ENCODE results near the gene MLST8. TPM values are rescaled to one million over a fixed set of nuclear protein-coding genes. Genes with fewer than 3 reads are reported as not detected.

Gene MLST8
- total RNA-seq, 1 experiment from 2014 or later: 53.1 TPM

GRCh38 chr16:2244926-2245795 is 39.9 kb downstream of the MLST8 start:
- H3K27me3 ChIP-seq (replicated peaks; ENCODE audit: control insufficient read depth, insufficient read depth, low read length): no peaks in the 10 kb centered on the region
- Mint-ChIP-seq H3K27me3 (ENCODE audit: insufficient read depth, unreplicated experiment) (no peaks in the 10 kb centered on the region), H3K27ac (ENCODE audit: unreplicated experiment) (no peak overlapping the region), H3K36me3 (ENCODE audit: insufficient read depth, unreplicated experiment) (peaks cover 72% of the 10 kb centered on the region), H3K4me3 (ENCODE audit: unreplicated experiment) (no peak overlapping the region), H3K4me1 (ENCODE audit: low read depth, unreplicated experiment) (no peaks in the 10 kb centered on the region), H3K9me3 (ENCODE audit: unreplicated experiment) (no peaks in the 10 kb centered on the region)
- H3K9me3 ChIP-seq: no peaks in the 10 kb centered on the region
- H3K36me3 ChIP-seq (ENCODE audit: control insufficient read depth, insufficient read depth, low read length): no peaks in the 10 kb centered on the region; the same call in none of the 2 replicates
- POLR2A ChIA-PET: no interaction called here
- intact Hi-C loops (cut with micrococcal nuclease; ENCODE audit: unreplicated experiment): no loop called here
- CTCF ChIA-PET: no interaction called here
- no TSS peak for BruUV-seq (replicated peaks)
- DNase-seq: no peak
- H3K4me1 ChIP-seq: no peaks in the 10 kb centered on the region
- no peak overlapping the region for H3K4me3 ChIP-seq (ENCODE audit: low read depth, low read length)
- TF ChIP-seq CTCF (IDR thresholded peaks at IDR 0.05; ENCODE audit: insufficient read depth in 1 of 2, low read depth in 1 of 2, low read length in 1 of 2, severe bottlenecking in 1 of 2, unreplicated experiment in 1 of 2): no peak

GRCh38 chr16:2246301-2246885 is 41.1 kb downstream of the MLST8 start:
- Mint-ChIP-seq H3K4me1 (ENCODE audit: low read depth, unreplicated experiment) (no peaks in the 10 kb centered on the region), H3K27me3 (ENCODE audit: insufficient read depth, unreplicated experiment) (no peaks in the 10 kb centered on the region), H3K27ac (ENCODE audit: unreplicated experiment) (no peak overlapping the region), H3K9me3 (ENCODE audit: unreplicated experiment) (no peaks in the 10 kb centered on the region), H3K36me3 (ENCODE audit: insufficient read depth, unreplicated experiment) (peaks cover 84% of the 10 kb centered on the region), H3K4me3 (ENCODE audit: unreplicated experiment) (no peak overlapping the region)
- H3K9me3 ChIP-seq: no peaks in the 10 kb centered on the region
- no peak overlapping the region for H3K4me3 ChIP-seq (ENCODE audit: low read depth, low read length)
- no peak for DNase-seq
- no peaks in the 10 kb centered on the region for H3K27me3 ChIP-seq (replicated peaks; ENCODE audit: control insufficient read depth, insufficient read depth, low read length)
- CTCF ChIA-PET: interaction anchor here (0.7 kb wide), 1 partner anchor 20 kb away, joined by 4 read pairs; no protein-coding TSS in a partner anchor
- BruUV-seq (replicated peaks): no TSS peak
- POLR2A ChIA-PET: no interaction called here
- TF ChIP-seq CTCF (IDR thresholded peaks at IDR 0.05; ENCODE audit: insufficient read depth in 1 of 2, low read depth in 1 of 2, low read length in 1 of 2, severe bottlenecking in 1 of 2, unreplicated experiment in 1 of 2): no peak
- intact Hi-C loops (cut with micrococcal nuclease; ENCODE audit: unreplicated experiment): no loop called here
- no peaks in the 10 kb centered on the region; the same call in none of the 2 replicates for H3K36me3 ChIP-seq (ENCODE audit: control insufficient read depth, insufficient read depth, low read length)
- no peaks in the 10 kb centered on the region for H3K4me1 ChIP-seq

GRCh38 chr16:2250652-2251295 is 45.5 kb downstream of the MLST8 start:
- no peak for TF ChIP-seq CTCF (IDR thresholded peaks at IDR 0.05; ENCODE audit: insufficient read depth in 1 of 2, low read depth in 1 of 2, low read length in 1 of 2, severe bottlenecking in 1 of 2, unreplicated experiment in 1 of 2)
- peak overlapping the region; percentile 95 for H3K27ac Mint-ChIP-seq (ENCODE audit: unreplicated experiment)
- ChIA-PET POLR2A (interaction anchor here (0.5 to 2.4 kb wide), 9 partner anchors 9 to 204 kb away, joined by 3 to 21 read pairs (median 8); partner anchors contain the start of genes PGP and TRAF7), CTCF (interaction anchor here (0.6 to 2.2 kb wide), 8 partner anchors 10 to 300 kb away, joined by 3 to 29 read pairs (median 4); partner anchors contain the start of genes CASKIN1 and PGP)
- no peaks in the 10 kb centered on the region for H3K27me3 Mint-ChIP-seq (ENCODE audit: insufficient read depth, unreplicated experiment)
- H3K4me1 ChIP-seq: peaks cover 7% of the 10 kb centered on the region
- intact Hi-C loops (cut with micrococcal nuclease; ENCODE audit: unreplicated experiment): no loop called here
- BruUV-seq (replicated peaks): TSS peak; percentile 74
- peaks cover 7% of the 10 kb centered on the region for H3K4me1 Mint-ChIP-seq (ENCODE audit: low read depth, unreplicated experiment)
- peaks cover 2% of the 10 kb centered on the region; the same call in 1 of the 2 replicates for H3K36me3 ChIP-seq (ENCODE audit: control insufficient read depth, insufficient read depth, low read length)
- no peaks in the 10 kb centered on the region for H3K9me3 ChIP-seq
- peaks cover 91% of the 10 kb centered on the region for H3K36me3 Mint-ChIP-seq (ENCODE audit: insufficient read depth, unreplicated experiment)
- H3K4me3 Mint-ChIP-seq (ENCODE audit: unreplicated experiment): peak overlapping the region; percentile 89
- H3K4me3 ChIP-seq (ENCODE audit: low read depth, low read length): peak overlapping the region; percentile 69
- no peaks in the 10 kb centered on the region for H3K9me3 Mint-ChIP-seq (ENCODE audit: unreplicated experiment)
- peak in 1 of 2 experiments; percentile 55 for DNase-seq
- no peaks in the 10 kb centered on the region for H3K27me3 ChIP-seq (replicated peaks; ENCODE audit: control insufficient read depth, insufficient read depth, low read length)

Data from Caco-2 (cell line).